ENCODE measurements around the gene ZC3H12D. TPM values are rescaled to one million over a fixed set of nuclear protein-coding genes. Genes with fewer than 3 reads are reported as not detected.

The ZC3H12D gene
- polyA plus RNA-seq, 4 donors: 2.0 to 4.0 (median 3.1) TPM

DNA sequence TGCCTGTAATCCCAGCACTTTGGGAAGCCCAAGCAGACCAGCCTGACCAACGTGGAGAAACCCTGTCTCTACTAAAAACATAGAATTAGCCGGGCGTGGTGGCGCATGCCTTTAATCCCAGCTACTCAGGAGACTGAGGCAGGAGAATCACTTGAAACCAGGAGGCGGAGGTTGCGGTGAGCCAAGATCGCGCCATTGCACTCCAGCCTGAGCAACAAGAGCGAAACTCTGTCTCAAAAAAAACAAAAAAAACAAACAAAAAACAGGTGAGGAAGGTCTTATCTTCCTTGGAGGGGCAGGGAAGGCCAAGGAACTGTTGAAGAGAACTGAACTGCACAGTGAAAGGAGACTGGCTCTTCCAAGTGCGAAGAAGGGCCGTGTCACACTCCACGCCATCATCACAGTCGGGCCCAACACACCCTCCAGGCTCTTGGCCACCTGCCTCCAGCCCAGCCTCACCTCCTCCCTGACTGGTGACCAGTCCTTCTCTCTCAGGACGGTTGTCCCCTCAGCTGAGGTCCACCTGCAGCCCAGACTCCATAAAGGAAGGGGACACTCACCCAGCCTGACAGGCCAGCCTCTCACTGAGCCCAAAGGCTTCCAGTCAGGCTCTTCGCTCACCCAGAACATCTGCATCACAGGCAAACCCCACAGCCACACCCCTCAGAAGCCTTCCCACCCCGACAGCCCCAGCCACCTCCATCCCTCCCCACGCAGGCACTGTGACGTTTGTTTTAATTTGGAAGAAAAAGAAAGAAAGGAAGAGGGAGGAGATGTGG is 4.1 kb downstream of the ZC3H12D start:
- H3K27me3 ChIP-seq (ENCODE audit: control insufficient read depth in 3 of 3, insufficient read depth in 3 of 3, low read length in 3 of 3): no peaks in the 10 kb centered on the region
- DNase-seq (no peak), FAIRE-seq (no peak)
- H3K36me3 ChIP-seq (ENCODE audit: control insufficient read depth in 3 of 3, insufficient read depth in 2 of 3, low read depth in 1 of 3, low read length in 3 of 3): no peaks in the 10 kb centered on the region
- H3K9me3 ChIP-seq (ENCODE audit: control insufficient read depth in 2 of 2, insufficient read depth in 1 of 2, low read depth in 1 of 2, low read length in 1 of 2): no peaks in the 10 kb centered on the region
- no peak overlapping the region for H3K4me3 ChIP-seq (ENCODE audit: low read depth in 1 of 3, low read length in 3 of 3)
- peaks cover 4 to 25% (median 6%) of the 10 kb centered on the region in 3 donors for H3K4me1 ChIP-seq (ENCODE audit: control insufficient read depth in 3 of 3, insufficient read depth in 2 of 3, low read depth in 1 of 3, low read length in 2 of 3)
- WGBS, 3 donors: 84 to 89% (median 85%) methylated on average over 17 to 18 of the region's 18 CpGs
- peak overlapping the region in 1 of 3 donors; percentile 90 for H3K27ac ChIP-seq (ENCODE audit: low read depth in 1 of 3, low read length in 2 of 3)

DNA sequence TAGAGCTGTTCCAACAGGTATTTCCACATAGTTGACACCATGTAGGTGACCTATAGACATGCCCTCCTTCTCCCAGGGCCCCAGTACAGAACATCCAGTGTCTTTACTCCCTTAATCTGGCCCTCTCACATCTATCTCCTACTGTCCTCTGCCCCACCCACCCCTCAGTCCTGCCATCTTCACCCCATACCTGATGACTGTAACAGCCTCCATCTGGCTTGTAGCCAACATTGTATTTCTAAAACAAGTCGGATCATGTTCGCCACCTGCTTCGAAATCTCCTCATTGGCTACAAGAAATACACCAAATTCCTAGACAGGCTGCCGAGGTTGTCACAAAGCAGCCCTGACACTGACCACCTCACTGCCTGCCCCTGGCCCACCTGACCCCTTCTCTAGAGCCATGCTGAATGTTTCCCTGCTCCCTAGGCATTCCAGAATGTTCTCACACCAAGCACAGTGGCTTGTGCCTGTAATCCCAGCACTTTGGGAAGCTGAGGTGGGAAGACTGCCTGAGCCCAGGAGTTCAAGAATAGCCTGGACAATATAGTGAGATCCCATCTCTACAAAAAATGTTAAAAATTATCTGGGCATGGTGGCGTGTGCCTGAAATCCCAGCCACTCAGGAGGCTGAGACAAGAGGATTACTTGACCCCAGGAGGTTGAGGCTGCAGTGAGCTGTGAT is 6.0 kb downstream of the ZC3H12D start:
- Histone ChIP-seq H3K36me3 (ENCODE audit: control insufficient read depth in 3 of 3, insufficient read depth in 2 of 3, low read depth in 1 of 3, low read length in 3 of 3) (no peaks in the 10 kb centered on the region), H3K4me3 (ENCODE audit: low read depth in 1 of 3, low read length in 3 of 3) (no peak overlapping the region), H3K4me1 (ENCODE audit: control insufficient read depth in 3 of 3, insufficient read depth in 2 of 3, low read depth in 1 of 3, low read length in 2 of 3) (peaks cover 0 to 20% (median 9%) of the 10 kb centered on the region in 3 donors), H3K9me3 (ENCODE audit: control insufficient read depth in 2 of 2, insufficient read depth in 1 of 2, low read depth in 1 of 2, low read length in 1 of 2) (no peaks in the 10 kb centered on the region), H3K27ac (ENCODE audit: low read depth in 1 of 3, low read length in 2 of 3) (no peak overlapping the region), H3K27me3 (ENCODE audit: control insufficient read depth in 3 of 3, insufficient read depth in 3 of 3, low read length in 3 of 3) (no peaks in the 10 kb centered on the region)
- WGBS, 3 donors: 74 to 84% (median 83%) methylated on average over 5 of the region's 5 CpGs
- no peak for DNase-seq
- FAIRE-seq: no peak

DNA sequence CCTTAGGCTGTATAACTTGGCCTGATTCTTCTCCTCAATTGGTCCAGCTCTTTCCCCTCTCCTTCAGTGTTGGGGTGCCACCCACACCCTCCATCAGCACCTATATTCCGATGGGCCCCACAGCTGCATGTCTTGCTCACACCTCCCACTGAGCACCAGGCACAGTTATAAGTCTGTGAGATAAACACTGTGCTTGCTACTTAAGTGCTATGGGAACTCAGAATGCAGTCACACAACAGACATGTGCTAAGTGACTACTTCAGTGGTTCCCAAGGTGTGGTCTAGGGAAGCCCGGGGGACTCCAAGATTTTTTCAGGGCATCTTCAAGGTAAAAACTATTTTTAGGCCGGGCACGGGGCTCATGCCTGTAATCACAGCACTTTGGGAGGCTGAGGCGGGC is 7.3 kb downstream of the ZC3H12D start:
- Histone ChIP-seq H3K36me3 (ENCODE audit: control insufficient read depth in 3 of 3, insufficient read depth in 2 of 3, low read depth in 1 of 3, low read length in 3 of 3) (no peaks in the 10 kb centered on the region), H3K4me1 (ENCODE audit: control insufficient read depth in 3 of 3, insufficient read depth in 2 of 3, low read depth in 1 of 3, low read length in 2 of 3) (peaks cover 0 to 26% (median 7%) of the 10 kb centered on the region in 3 donors), H3K27me3 (ENCODE audit: control insufficient read depth in 3 of 3, insufficient read depth in 3 of 3, low read length in 3 of 3) (no peaks in the 10 kb centered on the region), H3K27ac (ENCODE audit: low read depth in 1 of 3, low read length in 2 of 3) (no peak overlapping the region), H3K9me3 (ENCODE audit: control insufficient read depth in 2 of 2, insufficient read depth in 1 of 2, low read depth in 1 of 2, low read length in 1 of 2) (no peaks in the 10 kb centered on the region), H3K4me3 (ENCODE audit: low read depth in 1 of 3, low read length in 3 of 3) (no peak overlapping the region)
- 89 to 93% (median 90%) methylated on average over 5 of the region's 5 CpGs for WGBS, 3 donors
- no peak for DNase-seq
- no peak for FAIRE-seq

DNA sequence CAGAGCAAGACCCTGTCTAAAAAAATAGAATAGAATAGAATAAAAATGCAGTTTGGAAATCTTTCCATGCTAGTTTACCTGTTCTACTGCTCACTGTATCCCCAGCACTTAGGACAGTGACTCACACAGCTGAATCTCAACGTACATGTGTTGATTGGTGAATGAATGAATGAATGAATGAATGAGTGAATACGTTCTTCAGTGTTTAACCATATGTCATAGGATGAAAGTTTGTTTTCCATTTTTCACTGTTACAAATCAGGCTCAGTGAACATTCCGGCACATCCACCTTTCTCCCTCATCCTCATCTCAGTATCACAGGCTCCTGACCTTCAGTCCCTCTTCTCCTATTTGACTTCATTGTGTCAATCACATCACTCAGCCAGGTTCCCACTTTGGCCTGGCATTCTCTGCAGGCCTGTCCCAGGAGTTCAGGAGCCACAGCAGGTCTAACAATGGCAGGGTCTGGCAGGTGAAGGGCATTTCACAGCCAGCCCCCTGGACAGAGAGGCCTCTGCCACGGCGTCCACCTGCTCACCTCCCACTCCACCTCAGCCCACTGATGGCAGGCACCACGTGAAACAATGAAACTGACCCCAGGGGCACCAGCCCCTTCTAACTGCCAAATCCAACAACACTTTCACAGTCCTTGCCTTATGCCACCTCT is 7.9 kb downstream of the ZC3H12D start:
- Histone ChIP-seq H3K27me3 (ENCODE audit: control insufficient read depth in 3 of 3, insufficient read depth in 3 of 3, low read length in 3 of 3) (no peaks in the 10 kb centered on the region), H3K36me3 (ENCODE audit: control insufficient read depth in 3 of 3, insufficient read depth in 2 of 3, low read depth in 1 of 3, low read length in 3 of 3) (no peaks in the 10 kb centered on the region), H3K27ac (ENCODE audit: low read depth in 1 of 3, low read length in 2 of 3) (no peak overlapping the region), H3K9me3 (ENCODE audit: control insufficient read depth in 2 of 2, insufficient read depth in 1 of 2, low read depth in 1 of 2, low read length in 1 of 2) (no peaks in the 10 kb centered on the region), H3K4me1 (ENCODE audit: control insufficient read depth in 3 of 3, insufficient read depth in 2 of 3, low read depth in 1 of 3, low read length in 2 of 3) (peaks cover 0 to 22% (median 7%) of the 10 kb centered on the region in 3 donors), H3K4me3 (ENCODE audit: low read depth in 1 of 3, low read length in 3 of 3) (no peak overlapping the region)
- no peak for FAIRE-seq
- DNase-seq: no peak
- WGBS, 3 donors: 65 to 79% (median 67%) methylated on average over 6 of the region's 6 CpGs

DNA sequence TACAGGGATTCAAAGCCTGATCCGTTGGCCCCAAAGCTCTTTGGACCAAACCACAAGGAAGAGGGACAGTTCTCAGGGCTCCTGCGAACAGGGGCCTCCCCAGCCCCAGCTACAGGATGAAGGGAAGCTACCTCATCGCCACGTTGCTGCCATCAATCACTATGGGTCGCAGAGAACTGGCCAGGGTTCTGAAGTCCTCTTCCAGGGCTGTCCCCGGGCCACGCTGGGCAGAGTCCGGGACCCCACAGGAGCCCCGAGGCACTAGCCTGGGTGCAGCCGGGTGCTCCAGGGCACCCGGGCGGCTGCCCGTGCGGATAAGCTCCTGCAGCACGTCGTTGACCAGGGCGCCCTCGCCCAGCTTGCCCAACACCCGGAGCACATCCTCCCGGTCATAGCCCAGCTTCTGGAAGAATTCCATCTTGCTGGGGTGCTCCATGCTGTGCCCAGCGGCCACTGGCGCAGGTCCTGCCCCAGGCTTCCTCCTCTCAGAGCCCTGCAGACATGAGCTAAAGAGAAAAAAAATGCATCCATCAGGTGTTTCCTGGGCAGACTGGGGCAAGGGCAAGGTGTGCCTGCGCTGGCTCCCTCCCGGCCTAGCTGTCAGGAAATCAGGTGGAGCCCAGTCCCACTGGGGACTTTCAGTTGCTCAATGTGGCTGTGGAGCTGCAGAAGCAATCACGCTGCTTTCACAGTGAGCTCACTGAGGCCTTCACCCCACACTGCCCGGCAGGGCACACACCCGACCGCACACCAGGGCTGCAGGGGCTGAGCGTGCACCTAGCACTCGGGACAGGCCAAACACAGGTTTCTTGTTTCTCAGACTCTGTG is 10.5 kb downstream of the ZC3H12D start:
- Histone ChIP-seq H3K27me3 (ENCODE audit: control insufficient read depth in 3 of 3, insufficient read depth in 3 of 3, low read length in 3 of 3) (no peaks in the 10 kb centered on the region), H3K36me3 (ENCODE audit: control insufficient read depth in 3 of 3, insufficient read depth in 2 of 3, low read depth in 1 of 3, low read length in 3 of 3) (peaks cover 0 to 9% (median 0%) of the 10 kb centered on the region in 3 donors), H3K4me3 (ENCODE audit: low read depth in 1 of 3, low read length in 3 of 3) (no peak overlapping the region), H3K27ac (ENCODE audit: low read depth in 1 of 3, low read length in 2 of 3) (peak overlapping the region; percentile 65 to 83 (median 73)), H3K9me3 (ENCODE audit: control insufficient read depth in 2 of 2, insufficient read depth in 1 of 2, low read depth in 1 of 2, low read length in 1 of 2) (no peaks in the 10 kb centered on the region), H3K4me1 (ENCODE audit: control insufficient read depth in 3 of 3, insufficient read depth in 2 of 3, low read depth in 1 of 3, low read length in 2 of 3) (peaks cover 0 to 18% (median 7%) of the 10 kb centered on the region in 3 donors)
- FAIRE-seq (no peak), DNase-seq (peak in 1 of 2 donors; percentile 45)
- WGBS, 3 donors: 35 to 76% (median 39%) methylated on average over 30 of the region's 30 CpGs

DNA sequence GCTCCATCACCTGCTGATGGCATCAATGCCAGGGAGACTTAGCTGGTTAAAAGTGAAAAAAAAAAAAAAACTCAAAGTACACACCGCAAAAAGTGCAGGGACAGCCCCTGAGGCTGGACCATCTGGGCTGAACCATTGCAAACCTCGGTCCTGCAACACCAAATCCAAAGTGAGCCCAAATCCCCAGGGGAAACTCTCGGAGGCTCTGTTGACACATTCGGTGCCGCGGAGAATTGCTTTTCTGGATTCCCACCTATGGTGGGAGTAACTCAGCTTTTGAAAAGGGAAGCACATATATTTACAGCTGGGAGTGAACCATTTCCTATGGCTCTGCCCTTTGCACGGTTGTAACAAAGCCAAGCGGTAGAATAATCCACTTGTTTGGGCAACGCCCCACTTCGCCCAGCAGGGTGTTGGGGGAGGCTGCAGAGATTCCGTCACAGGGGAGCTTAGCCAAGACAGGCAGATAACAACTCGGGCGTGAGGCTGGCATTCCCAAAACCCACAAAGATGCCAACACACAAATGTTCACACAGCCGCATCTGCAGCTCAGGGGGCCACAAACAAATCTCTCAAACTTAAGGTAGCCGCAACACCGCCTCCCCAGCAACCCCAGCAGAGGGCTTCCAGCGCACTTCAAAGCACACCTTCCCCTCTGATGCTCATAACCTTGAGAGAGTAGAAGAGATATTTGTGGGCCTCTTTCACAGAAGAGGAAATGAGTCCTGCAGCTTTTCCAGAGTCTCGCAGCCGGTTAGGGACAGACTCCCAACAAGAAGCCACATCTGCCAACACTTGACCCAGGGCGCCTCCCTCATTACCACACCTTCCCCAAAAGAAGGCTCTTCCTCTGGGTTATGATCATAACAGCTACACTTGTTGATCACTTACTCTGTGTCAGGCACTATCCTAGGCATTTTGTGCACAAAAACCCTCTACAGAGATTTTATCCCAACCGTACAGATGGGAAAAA is 11.4 kb downstream of the ZC3H12D start:
- no peaks in the 10 kb centered on the region for H3K27me3 ChIP-seq (ENCODE audit: control insufficient read depth in 3 of 3, insufficient read depth in 3 of 3, low read length in 3 of 3)
- peaks cover 0 to 11% (median 0%) of the 10 kb centered on the region in 3 donors for H3K36me3 ChIP-seq (ENCODE audit: control insufficient read depth in 3 of 3, insufficient read depth in 2 of 3, low read depth in 1 of 3, low read length in 3 of 3)
- DNase-seq (peak; percentile 92 to 93), FAIRE-seq (no peak)
- H3K4me1 ChIP-seq (ENCODE audit: control insufficient read depth in 3 of 3, insufficient read depth in 2 of 3, low read depth in 1 of 3, low read length in 2 of 3): peaks cover 0 to 18% (median 7%) of the 10 kb centered on the region in 3 donors
- WGBS, 3 donors: 14 to 47% (median 33%) methylated on average over 21 of the region's 21 CpGs
- H3K9me3 ChIP-seq (ENCODE audit: control insufficient read depth in 2 of 2, insufficient read depth in 1 of 2, low read depth in 1 of 2, low read length in 1 of 2): no peaks in the 10 kb centered on the region
- H3K27ac ChIP-seq (ENCODE audit: low read depth in 1 of 3, low read length in 2 of 3): peak overlapping the region; percentile 65 to 83 (median 73)
- H3K4me3 ChIP-seq (ENCODE audit: low read depth in 1 of 3, low read length in 3 of 3): peak overlapping the region in 1 of 3 donors; percentile 18

DNA sequence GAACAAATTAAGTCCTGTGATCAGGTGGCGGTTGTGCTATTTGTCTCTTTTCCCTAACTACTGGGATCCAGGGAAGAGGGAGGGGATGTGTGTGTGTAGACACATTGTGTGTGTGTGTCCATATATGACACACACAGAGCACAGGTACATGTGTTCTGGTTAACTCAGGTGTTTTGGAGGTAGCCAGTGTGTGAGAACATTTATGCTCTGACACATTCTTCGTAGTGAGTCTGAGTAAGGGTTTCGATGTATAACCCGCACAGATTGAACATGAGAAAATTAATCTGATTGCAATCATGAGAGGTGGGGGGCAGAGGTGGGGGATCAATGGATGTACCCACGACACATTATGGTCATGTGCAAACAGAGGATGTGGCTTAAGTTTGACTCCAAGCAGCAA is 12.6 kb downstream of the ZC3H12D start:
- no peak for FAIRE-seq
- H3K4me1 ChIP-seq (ENCODE audit: control insufficient read depth in 3 of 3, insufficient read depth in 2 of 3, low read depth in 1 of 3, low read length in 2 of 3): peaks cover 0 to 18% (median 7%) of the 10 kb centered on the region in 3 donors
- no peaks in the 10 kb centered on the region for H3K27me3 ChIP-seq (ENCODE audit: control insufficient read depth in 3 of 3, insufficient read depth in 3 of 3, low read length in 3 of 3)
- whole genome bisulfite sequencing, 3 donors: 81 to 89% (median 86%) methylated on average over 5 of the region's 5 CpGs
- H3K9me3 ChIP-seq (ENCODE audit: control insufficient read depth in 2 of 2, insufficient read depth in 1 of 2, low read depth in 1 of 2, low read length in 1 of 2): no peaks in the 10 kb centered on the region
- no peak overlapping the region for H3K4me3 ChIP-seq (ENCODE audit: low read depth in 1 of 3, low read length in 3 of 3)
- no peak for DNase-seq
- peaks cover 0 to 12% (median 0%) of the 10 kb centered on the region in 3 donors for H3K36me3 ChIP-seq (ENCODE audit: control insufficient read depth in 3 of 3, insufficient read depth in 2 of 3, low read depth in 1 of 3, low read length in 3 of 3)
- H3K27ac ChIP-seq (ENCODE audit: low read depth in 1 of 3, low read length in 2 of 3): no peak overlapping the region
